ENCODE results near the gene SATB2.

GRCh38 chr2:199462347-199462955 is 4.7 kb upstream of the SATB2 start:
- TF ChIP-seq CTCF (IDR thresholded peaks at IDR 0.05) (no peak), YY1 (IDR thresholded peaks at IDR 0.05; ENCODE audit: low read depth) (no peak), POLR2AphosphoS5 (IDR thresholded peaks at IDR 0.05; ENCODE audit: low read depth, low read length) (no peak), EZH2phosphoT487 (IDR thresholded peaks at IDR 0.05; ENCODE audit: borderline replicate concordance, low read depth) (peak; percentile 49; the same call in 1 of the 2 replicates), GABPA (IDR thresholded peaks at IDR 0.05; ENCODE audit: low read depth) (no peak), SMC3 (IDR thresholded peaks at IDR 0.05; ENCODE audit: low read depth, low read length) (no peak), TEAD4 (IDR thresholded peaks at IDR 0.05; ENCODE audit: borderline replicate concordance, insufficient read depth) (no peak), FOXM1 (IDR thresholded peaks at IDR 0.05; ENCODE audit: low read depth) (no peak), JUND (IDR thresholded peaks at IDR 0.05) (no peak), RFX5 (IDR thresholded peaks at IDR 0.05; ENCODE audit: low read length) (no peak), MXI1 (IDR thresholded peaks at IDR 0.05; ENCODE audit: low read depth, low read length) (no peak), TAF1 (IDR thresholded peaks at IDR 0.05; ENCODE audit: borderline replicate concordance, low read depth, low read length) (no peak), RXRA (IDR thresholded peaks at IDR 0.05; ENCODE audit: borderline replicate concordance, low read depth) (no peak)
- TF ChIP-seq, protein P1, sequence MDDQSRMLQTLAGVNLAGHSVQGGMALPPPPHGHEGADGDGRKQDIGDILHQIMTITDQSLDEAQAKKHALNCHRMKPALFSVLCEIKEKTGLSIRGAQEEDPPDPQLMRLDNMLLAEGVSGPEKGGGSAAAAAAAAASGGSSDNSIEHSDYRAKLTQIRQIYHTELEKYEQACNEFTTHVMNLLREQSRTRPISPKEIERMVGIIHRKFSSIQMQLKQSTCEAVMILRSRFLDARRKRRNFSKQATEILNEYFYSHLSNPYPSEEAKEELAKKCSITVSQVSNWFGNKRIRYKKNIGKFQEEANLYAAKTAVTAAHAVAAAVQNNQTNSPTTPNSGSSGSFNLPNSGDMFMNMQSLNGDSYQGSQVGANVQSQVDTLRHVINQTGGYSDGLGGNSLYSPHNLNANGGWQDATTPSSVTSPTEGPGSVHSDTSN (IDR thresholded peaks at IDR 0.05), result no peak
